Ovary (tissue), 9 donors: Measurements from ENCODE around the gene TBXAS1. TPM values are rescaled to one million over a fixed set of nuclear protein-coding genes. Genes with fewer than 3 reads are reported as not detected.

ENCODE experiments used
- DNase-seq, 5 donors: peaks; one replicate each; pipeline ENCODE4 v3.0.0-alpha.2; 2019 to 2020
- H3K27ac ChIP-seq, 2 donors: fragments of 200-600 bp; one replicate each; pipeline versions ENCODE4 v1.5.1 to v1.8.0; 2019 to 2022
- H3K27me3 ChIP-seq: fragments of 200-600 bp; one replicate; pipeline ENCODE4 v1.8.0; 2022
- H3K36me3 ChIP-seq: fragments of 200-600 bp; sonication (generic); one replicate; pipeline ENCODE4 v1.5.1; 2019
- H3K4me1 ChIP-seq: one replicate; pipeline ENCODE4 v1.8.1; 2013; ENCODE audit warnings: mild to moderate bottlenecking, moderate library complexity; ENCODE audit not compliant: insufficient read depth
- H3K4me3 ChIP-seq: fragments of 200-600 bp; sonication (generic); one replicate; pipeline ENCODE4 v1.5.1; 2017
- H3K9me3 ChIP-seq, 2 donors: fragments of 200-600 bp in 1 of 2; sonication (generic) in 1 of 2; one replicate each; pipeline versions ENCODE4 v1.5.1 to v1.8.1; 2013 to 2019; ENCODE audit warnings: mild to moderate bottlenecking in 1 of 2, moderate library complexity in 1 of 2
- EP300 ChIP-seq: sonication (generic); formaldehyde crosslinking; IDR thresholded peaks from one replicate; pipeline ENCODE4 v1.6.1; 2017; ENCODE audit warnings: antibody characterized with exemption
- POLR2A ChIP-seq: fragments of 450-650 bp; IDR thresholded peaks from one replicate; pipeline ENCODE4 v1.6.1; 2017; ENCODE audit warnings: antibody characterized with exemption, mild to moderate bottlenecking, moderate library complexity
- WGBS, 3 donors: extraction: QIAGEN DNeasy Blood & Tissue Kit in 1 of 3; methylation state at CpG; one replicate each; pipeline versions ENCODE4 v1.1.5 to v1.1.7; 2013 to 2017; 5-methylcytosine and 5-hydroxymethylcytosine counted together
- intact Hi-C, 4 donors: fragments of 100-400 bp; cut with DNase I; formaldehyde crosslinking; loops; one replicate each; pipeline versions ENCODE4 v1.11.0 to v1.15.1; 2022 to 2023
- polyA plus RNA-seq, 2 donors: library from polyadenylated mRNA; stranded (reverse); fragments of 200-250 nt in 1 of 2; fragments of 350-450 nt in 1 of 2; fragmentation: Illumina TruSeq in 1 of 2; extraction: RNeasy Lipid Tissue Mini Kit (QIAGEN cat#74804) in 1 of 2; gene quantifications; one replicate each; pipeline ENCODE4 v1.2.3, GENCODE V29; 2013 to 2014
- total RNA-seq, 7 donors: library from RNA; depleted of rRNA in 2 of 7; stranded (reverse); fragments of >200 nt in 2 of 7; fragmentation: NEBNext Ultra II Directional in 3 of 7; extraction: Animal tissue kit (Norgen Biotek cat#: 25700) in 3 of 7; gene quantifications; one replicate each; pipeline versions ENCODE4 v1.1.0 to v1.2.4, GENCODE V29; 2016 to 2023
- TF ChIP-seq, protein P1 (sequence below), 3 donors: fragments of 450-650 bp in 2 of 3; fragments of 200-600 bp in 1 of 3; IDR thresholded peaks; one replicate each; pipeline versions ENCODE4 v1.5.1 to v1.8.0; 2016 to 2022; ENCODE audit warnings: antibody characterized with exemption in 3 of 3, mild to moderate bottlenecking in 1 of 3
- donor health status: DM: no; HTN: no; CAD: no; lungs with moderate emphysema.
- donor health status: DM: no; HTN: no; CAD: no.
- donor health status: Bipolar disorder and iron deficiency.
- donor health status: DM: yes; HTN: yes; CAD: no.
- donor health status: DM: no; HTN: no; CAD: no.
- donor health status: DM: yes; HTN: yes; CAD: no.

TBXAS1 gene
- total and polyA plus RNA-seq, 9 donors = 3.1 to 16.8 (median 9.0) TPM

DNA sequence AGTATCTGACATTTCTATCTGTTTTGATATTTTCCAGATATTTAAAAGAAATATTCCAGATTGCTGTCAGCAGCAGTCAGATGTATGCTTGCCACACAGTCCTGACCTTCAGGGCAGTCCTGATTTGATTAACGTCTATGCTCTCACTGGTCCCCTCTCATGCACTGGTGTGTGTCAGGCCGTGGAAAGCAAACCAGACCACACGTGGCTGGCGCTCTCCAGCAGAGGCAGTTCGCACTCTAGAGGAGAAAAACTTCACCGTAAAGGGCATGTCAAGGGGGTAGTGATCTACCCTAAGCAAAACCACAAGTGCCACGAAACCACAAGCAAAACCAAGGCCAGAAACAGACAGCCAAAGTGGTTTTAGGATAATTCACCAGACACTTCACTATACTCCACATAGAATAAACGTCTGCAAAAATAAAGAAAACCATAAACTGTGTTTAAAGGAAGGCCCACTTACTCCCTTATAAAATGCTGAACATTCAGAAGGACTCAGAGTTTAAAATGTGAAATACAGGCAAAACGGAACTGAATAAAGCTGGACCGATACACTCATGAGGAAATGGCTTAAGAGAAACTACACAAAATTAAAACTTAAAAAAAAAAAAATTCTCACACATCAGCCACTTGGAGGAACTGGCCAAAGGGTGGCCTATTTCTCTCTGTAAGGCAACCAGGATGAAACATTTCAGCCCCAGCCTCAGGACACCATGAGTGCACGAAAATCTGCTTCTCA is 207.3 kb downstream of the TBXAS1 start:
- no peak for DNase-seq
- H3K9me3 ChIP-seq = no peaks in the 10 kb centered on the region
- H3K36me3 ChIP-seq = no peaks in the 10 kb centered on the region
- 81 to 87% (median 82%) methylated on average over 11 of the region's 11 CpGs for WGBS, 3 donors
- no peaks in the 10 kb centered on the region for H3K27me3 ChIP-seq
- no peaks in the 10 kb centered on the region for H3K4me1 ChIP-seq
- H3K27ac ChIP-seq = no peak overlapping the region
- no peak overlapping the region for H3K4me3 ChIP-seq
- intact Hi-C loops = no loop called here
- TF ChIP-seq POLR2A (no peak), EP300 (no peak)
- TF ChIP-seq, protein P1, sequence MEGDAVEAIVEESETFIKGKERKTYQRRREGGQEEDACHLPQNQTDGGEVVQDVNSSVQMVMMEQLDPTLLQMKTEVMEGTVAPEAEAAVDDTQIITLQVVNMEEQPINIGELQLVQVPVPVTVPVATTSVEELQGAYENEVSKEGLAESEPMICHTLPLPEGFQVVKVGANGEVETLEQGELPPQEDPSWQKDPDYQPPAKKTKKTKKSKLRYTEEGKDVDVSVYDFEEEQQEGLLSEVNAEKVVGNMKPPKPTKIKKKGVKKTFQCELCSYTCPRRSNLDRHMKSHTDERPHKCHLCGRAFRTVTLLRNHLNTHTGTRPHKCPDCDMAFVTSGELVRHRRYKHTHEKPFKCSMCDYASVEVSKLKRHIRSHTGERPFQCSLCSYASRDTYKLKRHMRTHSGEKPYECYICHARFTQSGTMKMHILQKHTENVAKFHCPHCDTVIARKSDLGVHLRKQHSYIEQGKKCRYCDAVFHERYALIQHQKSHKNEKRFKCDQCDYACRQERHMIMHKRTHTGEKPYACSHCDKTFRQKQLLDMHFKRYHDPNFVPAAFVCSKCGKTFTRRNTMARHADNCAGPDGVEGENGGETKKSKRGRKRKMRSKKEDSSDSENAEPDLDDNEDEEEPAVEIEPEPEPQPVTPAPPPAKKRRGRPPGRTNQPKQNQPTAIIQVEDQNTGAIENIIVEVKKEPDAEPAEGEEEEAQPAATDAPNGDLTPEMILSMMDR (IDR thresholded peaks at IDR 0.05) = no peak

DNA sequence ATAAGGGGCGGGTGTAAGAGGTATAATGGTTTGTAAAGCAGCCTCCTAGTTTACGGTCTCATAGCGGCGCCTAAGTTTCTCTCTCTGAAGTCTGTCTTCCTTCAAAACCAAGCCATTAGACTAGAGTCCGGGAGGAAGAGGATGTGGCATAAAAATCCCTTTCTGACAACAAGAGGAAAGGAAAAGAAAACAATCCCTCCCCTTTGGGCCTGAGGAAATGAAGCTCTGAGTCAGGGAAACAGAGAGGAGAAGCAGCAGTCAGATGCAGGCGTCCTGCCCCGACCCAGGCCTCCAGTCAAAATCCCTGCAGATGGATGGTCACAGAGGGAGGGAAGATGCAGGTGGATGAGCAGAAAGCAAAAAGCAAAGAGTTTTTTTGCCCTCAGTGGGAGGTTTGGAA is 210.0 kb downstream of the TBXAS1 start:
- Histone ChIP-seq H3K4me3 (no peak overlapping the region), H3K36me3 (no peaks in the 10 kb centered on the region), H3K9me3 (no peaks in the 10 kb centered on the region), H3K27me3 (no peaks in the 10 kb centered on the region), H3K27ac (no peak overlapping the region), H3K4me1 (no peaks in the 10 kb centered on the region)
- WGBS, 3 donors = 68 to 74% (median 74%) methylated on average over 7 of the region's 7 CpGs
- TF ChIP-seq EP300 = no peak
- TF ChIP-seq POLR2A = no peak
- TF ChIP-seq, protein P1 (IDR thresholded peaks at IDR 0.05) = no peak
- intact Hi-C loops = no loop called here
- DNase-seq = no peak

DNA sequence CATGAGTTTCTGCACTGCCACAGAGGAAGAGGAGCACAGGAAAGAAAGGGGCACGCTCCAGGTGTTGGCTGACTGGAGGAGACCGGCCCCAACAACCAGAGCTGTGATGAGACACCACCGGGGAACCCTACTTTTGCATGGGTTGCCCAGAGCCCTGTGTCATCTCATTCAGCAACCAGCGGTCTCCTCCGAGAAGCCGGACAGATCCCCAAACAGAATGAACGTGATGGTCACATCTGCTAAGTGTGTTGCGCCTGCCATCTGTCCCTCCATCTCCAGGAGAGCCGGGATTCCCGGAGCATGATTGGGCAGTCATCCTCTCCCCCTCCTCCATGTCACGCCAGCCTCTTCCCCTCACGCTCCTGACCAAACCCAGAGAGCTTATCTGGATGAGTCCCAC is 210.8 kb downstream of the TBXAS1 start:
- DNase-seq = no peak
- Histone ChIP-seq H3K27ac (no peak overlapping the region), H3K9me3 (no peaks in the 10 kb centered on the region), H3K27me3 (no peaks in the 10 kb centered on the region), H3K4me1 (no peaks in the 10 kb centered on the region), H3K36me3 (no peaks in the 10 kb centered on the region), H3K4me3 (no peak overlapping the region)
- 94 to 97% (median 94%) methylated on average over 12 of the region's 12 CpGs for WGBS, 3 donors
- intact Hi-C loops = no loop called here
- TF ChIP-seq EP300 = no peak
- TF ChIP-seq, protein P1 (IDR thresholded peaks at IDR 0.05) = no peak
- TF ChIP-seq POLR2A = no peak

DNA sequence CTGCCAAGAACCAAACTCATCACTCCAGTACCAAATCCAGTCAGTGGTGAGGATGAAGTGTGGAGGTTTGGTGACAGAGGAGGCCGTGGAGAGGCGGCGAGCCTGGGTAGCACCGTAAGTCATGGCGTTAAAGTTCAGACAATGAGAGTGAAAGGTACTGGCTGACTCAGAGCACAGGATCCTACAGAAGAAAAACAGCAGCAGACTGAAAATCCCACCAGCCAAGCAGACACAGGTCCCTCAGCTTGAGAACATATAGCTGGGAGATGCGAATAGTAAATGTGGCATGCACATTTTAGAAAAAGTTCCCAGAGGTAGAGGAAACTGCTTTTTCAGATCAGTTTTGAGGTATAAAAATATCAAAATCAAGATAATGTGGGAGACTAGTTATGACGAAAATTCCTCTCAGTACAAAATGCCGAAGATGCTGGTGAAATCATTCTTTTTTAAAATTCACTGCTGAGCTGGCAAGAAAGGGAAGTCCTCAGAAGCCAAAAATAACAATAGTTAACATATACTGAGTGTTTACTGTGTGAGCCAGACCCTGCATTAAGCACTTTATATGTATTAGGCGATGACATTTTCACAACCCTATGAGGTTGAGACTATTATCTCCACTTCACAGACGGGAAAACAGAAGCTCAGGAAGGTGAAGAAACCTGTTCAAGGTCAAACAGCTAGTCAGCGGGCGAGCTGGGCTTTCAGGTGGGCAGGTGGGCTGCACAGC is 212.8 kb downstream of the TBXAS1 start:
- no peak for DNase-seq
- WGBS, 3 donors = 85 to 92% (median 87%) methylated on average over 12 of the region's 12 CpGs
- Histone ChIP-seq H3K27ac (no peak overlapping the region), H3K4me1 (no peaks in the 10 kb centered on the region), H3K36me3 (no peaks in the 10 kb centered on the region), H3K4me3 (no peak overlapping the region), H3K27me3 (no peaks in the 10 kb centered on the region), H3K9me3 (no peaks in the 10 kb centered on the region)
- intact Hi-C loops = loop anchor here in 1 of 4 donors (1.0 kb wide), 1 partner anchor 23 kb away; no protein-coding TSS in a partner anchor
- TF ChIP-seq EP300 = no peak

DNA sequence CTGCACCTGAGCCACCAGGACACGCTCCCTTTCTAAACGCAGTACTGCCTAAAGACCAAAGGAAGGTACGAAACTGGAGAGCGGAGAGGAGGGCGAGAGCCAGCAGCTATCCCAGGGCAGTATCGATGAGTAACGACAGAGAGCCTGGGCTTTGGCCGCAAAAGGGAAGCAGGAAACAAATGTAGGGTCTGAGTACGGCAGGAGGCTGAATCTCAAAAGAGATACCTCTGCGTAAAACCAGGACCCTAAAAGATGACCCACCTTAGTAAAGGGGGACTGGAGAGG is 213.3 kb downstream of the TBXAS1 start:
- intact Hi-C loops = no loop called here

More for the DNA sequence above, 213.3 kb downstream of the TBXAS1 start:
- no peaks in the 10 kb centered on the region for H3K9me3 ChIP-seq
- TF ChIP-seq, protein P1 (IDR thresholded peaks at IDR 0.05) = no peak
- TF ChIP-seq EP300 = no peak
- 91 to 94% (median 92%) methylated on average over 10 of the region's 10 CpGs for WGBS, 3 donors
- no peaks in the 10 kb centered on the region for H3K36me3 ChIP-seq
- H3K27ac ChIP-seq = no peak overlapping the region
- no peak for DNase-seq
- no peaks in the 10 kb centered on the region for H3K27me3 ChIP-seq
- no peaks in the 10 kb centered on the region for H3K4me1 ChIP-seq
- no peak overlapping the region for H3K4me3 ChIP-seq
